DMS 273 (cell line): Measurements from ENCODE around the gene MYOG.

Experiments used
- DNase-seq: peaks from one replicate; lab custom pipeline; 2025; ENCODE audit not compliant: unreplicated experiment; lab: John Stamatoyannopoulos, UW

MYOG gene

DNA sequence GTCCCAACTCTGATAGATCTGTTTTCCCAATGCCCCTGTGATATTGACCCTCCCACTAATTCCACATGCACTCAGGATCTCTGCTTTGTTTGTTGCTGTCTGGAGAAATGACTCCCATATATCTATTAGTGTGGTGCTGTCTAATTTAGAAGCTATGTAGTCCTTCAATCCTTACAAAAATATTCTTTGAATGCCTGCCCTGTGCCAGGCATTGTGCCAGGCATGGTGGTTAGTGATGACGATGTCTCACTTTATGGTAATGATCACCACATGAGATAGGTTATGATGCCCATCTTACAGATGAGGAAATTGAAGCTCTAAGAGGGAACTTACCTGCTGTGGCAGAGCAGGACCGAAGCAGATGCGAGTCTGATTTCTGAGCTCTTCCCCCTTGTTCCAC is 12.9 kb downstream of the MYOG start:
- no peak for DNase-seq

GRCh38 chr1:203072002-203072602 is 13.7 kb downstream of the MYOG start:
- DNase-seq = peak; percentile 19

DNA sequence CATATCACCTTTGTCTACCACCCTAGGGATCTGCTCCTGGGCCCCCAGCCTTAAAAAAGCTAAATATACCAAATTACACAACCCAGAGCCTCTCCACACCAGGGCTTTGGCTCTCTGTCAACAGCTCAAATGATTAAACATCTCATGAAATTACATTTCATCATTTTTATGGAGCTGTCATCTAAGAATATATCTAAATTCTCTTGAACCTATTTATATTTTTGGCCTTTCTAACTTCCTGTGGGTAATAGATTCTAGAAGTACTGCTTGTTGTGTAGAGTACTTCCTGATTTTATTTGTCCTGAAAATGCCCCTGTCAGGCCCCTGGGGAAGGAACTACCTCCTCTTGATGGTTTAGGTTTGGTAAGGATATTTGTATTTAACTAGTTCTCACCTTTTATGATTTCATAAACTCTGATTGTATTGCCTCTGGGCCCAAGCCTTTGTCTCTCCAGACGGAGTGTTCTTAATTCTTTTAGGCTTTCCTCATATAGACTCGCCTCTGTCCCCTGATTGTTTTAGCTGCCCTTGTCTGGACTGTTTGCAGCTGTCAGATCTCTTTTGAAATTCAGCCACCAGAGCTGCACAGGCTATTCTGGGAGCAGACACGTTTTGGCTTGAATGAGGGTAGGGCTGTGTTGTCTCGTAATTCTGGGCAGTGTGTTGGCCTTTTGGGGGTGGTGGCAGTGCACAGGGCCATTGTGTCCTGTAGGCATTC is 16.6 kb downstream of the MYOG start:
- DNase-seq = no peak

- no peak for DNase-seq
These were observed 18.8 kb downstream of the MYOG start for GRCh38 chr1:203066965-203067364.

- DNase-seq = no peak
These were observed 19.8 kb downstream of the MYOG start for GRCh38 chr1:203065986-203066385.

DNA sequence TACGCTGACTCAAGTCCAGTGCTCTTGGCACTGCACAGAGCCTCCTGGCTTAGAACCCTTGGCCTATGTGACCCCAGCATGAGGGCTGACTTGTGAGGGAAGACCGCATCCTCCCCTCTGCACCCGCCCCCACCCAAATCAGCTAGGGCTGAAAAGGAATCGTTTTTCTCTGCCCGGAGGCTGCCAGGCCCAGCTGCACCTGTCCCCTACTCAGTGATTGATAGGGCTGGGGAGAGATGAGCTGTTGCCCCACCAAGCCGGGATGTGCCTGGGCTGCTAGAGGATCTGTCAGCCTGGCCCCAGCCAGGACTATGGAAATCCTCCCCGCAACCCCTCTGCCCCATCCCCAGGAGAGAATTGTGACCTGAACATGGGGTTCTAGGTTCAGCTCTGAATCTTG is 20.6 kb downstream of the MYOG start:
- DNase-seq = no peak

DNA sequence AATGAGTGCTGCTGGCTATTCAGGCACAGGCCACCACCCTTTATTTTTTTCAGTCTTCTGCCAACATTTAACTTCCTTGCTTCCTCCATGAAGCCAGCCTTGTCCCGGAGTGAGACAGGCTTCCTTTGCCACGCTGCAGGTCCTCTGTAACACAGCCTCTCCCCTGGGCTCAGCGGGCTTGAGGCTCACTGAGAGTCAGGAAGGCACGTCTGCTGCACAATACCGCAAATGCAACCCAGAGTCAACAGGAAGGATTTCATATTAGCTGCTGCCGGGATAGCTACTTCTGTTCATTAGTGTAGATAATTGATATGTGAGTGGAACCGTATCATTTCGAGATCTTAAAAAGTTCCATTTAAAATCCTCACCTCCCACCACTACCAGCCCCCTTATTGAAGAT is 22.5 kb downstream of the MYOG start:
- no peak for DNase-seq

- DNase-seq = no peak
These were observed 25.7 kb downstream of the MYOG start for GRCh38 chr1:203060115-203060514.

DNA sequence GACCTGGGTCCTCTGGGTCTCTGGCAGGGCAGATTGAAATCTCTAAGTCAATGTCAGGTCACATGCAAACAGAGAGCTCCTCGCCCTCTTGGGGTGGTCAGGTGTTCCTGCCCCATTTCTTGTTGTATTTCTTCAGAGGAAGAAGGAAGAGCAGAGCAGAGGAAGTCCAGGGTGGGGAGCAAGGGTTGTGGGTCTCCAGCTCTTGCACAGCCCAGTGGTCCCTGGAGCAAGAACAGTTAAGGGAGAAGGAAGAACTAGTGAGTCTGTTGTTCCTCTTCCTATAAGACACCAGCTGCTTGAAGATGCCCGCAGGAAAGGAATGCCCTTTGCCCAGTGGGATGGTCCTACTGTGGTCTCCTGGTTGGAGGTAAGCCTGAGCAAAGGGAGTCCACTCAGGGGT is 26.3 kb downstream of the MYOG start:
- DNase-seq = no peak

DNA sequence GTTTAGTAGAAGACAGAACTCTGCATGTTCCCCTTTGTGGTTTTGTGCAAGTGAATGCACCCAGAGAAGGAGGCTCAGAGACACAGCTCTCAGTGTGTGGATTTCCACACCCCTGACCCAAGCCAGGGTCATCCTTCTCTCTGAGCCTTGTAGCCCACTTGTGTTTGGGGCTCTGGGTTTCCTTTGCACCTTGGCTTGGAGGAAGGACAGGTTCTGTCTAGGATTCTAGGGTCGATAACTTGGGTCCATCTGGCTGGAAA is 27.2 kb downstream of the MYOG start:
- DNase-seq = no peak

GRCh38 chr1:203057911-203058675 is 27.7 kb downstream of the MYOG start:
- no peak for DNase-seq

DNA sequence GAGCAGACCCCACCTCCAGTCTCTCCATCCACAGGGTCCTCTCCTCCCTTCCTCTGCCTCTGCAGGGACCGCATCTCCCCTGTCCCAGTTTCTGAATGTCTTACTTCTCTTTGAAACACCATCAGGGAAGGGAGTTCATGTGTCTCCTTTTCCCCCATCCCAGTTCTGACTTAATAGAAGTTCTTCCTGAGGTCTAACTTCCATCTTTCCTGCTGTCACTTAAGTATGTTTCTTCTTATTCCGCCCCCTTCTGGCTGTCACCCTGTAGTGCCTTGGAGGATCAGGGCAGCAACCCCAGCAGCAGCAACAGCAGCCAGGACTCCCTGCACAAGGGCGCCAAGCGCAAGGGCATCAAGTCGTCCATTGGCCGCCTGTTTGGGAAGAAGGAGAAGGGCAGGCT is 29.3 kb downstream of the MYOG start:
- DNase-seq = no peak

DNA sequence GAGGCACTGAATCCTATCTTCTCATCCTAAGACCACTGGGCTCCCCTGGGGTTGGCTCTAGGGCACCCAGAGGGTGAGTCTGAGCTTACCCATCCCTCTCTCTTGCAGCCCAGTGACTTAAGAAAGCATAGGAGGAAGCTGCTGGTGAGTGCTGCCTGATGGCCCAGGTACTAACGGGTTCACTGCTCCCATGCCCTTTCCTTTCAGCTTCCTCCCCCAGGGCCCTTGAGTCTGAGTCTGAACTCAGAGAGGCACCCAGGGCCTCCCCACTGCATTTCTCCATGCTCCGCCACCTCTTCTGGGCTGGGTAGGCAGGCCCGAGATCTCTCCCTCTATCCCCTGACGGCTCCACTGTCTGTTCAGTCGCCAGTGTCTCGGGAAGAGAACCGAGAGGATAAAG is 29.8 kb downstream of the MYOG start:
- no peak for DNase-seq

DNA sequence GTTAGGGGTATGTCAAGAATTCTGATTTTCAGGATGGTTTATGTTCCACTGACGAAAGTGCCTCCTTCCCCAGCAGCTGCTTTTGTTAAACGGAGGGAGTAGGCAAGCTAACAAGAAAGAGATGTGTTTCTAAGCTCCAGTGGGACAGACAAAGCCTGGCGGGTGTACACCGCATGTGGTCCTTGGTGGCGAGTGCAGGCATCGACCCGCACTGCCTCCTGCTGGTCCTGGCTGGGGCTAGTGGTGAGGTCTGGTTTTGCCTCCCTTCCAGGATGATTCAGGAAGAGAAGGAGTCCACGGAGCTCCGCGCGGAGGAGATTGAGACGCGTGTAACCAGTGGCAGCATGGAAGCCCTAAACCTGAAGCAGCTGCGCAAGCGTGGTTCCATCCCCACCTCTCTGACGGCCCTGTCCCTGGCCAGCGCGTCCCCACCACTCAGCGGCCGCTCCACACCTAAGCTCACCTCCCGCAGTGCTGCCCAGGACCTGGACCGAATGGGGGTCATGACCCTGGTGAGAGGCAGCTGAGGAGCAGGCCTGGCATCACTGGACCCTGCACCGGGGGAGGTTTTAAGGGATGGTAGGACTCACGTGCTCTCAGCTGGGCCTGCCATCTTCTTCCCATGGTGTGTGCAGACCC is 30.5 kb downstream of the MYOG start:
- peak; percentile 38 for DNase-seq

- no peak for DNase-seq
These were observed 31.2 kb downstream of the MYOG start for GRCh38 chr1:203054642-203055041.

DNA sequence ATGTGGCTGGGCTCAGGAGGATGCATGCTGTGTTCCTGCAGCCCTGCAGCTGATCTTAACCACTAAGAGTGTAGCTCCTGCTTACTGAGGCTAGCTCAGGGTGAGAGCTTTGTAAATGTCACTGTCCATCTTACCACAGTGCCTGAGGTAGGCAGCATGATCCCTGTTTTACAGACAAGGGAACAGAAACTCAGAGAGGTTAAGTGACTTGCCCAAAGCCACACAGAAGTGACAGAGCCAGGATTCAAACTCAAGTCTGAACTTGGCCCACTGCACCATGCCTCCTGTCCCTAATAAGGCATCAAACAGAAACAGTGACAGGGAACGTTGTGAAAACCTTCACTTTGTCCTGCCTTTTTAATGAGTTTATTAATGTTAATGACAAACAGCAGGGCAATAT is 31.6 kb downstream of the MYOG start:
- no peak for DNase-seq

- no peak for DNase-seq
These were observed 33.2 kb downstream of the MYOG start for GRCh38 chr1:203052601-203053000.

- peak; percentile 88 for DNase-seq
These were observed 33.9 kb downstream of the MYOG start for GRCh38 chr1:203051841-203052324.

DNA sequence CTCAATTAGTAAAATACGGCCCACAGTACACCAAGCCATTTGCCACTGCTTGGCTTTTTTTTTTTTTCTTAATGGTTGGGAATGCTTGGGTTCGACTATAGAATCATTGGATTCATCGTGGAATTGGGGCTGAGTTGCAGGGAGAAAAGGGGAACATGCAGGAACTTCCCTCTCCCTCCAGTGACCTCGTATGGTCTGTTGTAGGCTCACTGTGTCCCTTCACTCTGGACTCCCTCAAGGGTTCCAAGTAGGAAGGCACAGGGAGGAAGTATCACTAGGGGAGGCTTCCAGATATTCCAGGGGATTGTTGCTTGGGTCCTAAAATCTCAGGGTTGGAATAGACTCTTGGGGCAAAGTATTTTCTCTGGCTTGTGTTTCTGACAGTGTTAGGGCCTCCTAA is 35.0 kb downstream of the MYOG start:
- no peak for DNase-seq

DNA sequence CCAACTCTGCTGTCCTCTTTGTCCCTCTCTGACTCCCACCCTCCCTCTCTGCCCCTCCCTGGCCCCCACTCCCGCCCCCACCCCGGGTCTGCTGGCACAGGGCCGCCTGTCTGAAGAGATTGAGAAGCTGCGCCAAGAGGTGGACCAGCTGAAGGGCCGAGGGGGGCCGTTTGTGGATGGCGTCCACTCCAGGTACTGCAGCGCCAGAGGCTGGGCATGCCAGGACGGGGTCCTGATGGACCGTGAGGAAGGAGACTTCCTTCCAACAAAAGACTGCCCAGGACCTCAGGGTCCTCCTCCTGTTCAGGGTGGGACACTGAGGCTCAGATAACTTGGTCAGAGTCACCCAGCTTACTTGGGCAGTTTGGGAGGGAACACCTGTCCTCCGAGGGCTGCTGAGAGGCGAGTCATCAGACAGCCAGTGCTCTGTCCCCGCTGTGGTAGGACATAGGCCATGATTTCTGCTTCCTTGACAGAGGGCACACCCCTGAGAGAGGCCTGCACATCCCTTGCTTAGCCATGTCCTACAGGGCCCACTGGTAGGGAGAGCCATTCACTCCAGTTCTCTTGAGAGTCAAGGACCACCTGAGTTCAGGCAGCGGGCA is 36.1 kb downstream of the MYOG start:
- DNase-seq = no peak

GRCh38 chr1:203049077-203049476 is 36.7 kb downstream of the MYOG start:
- DNase-seq = no peak
